Measurements from ENCODE around the gene PRKCB. TPM values are rescaled to one million over a fixed set of nuclear protein-coding genes. Genes with fewer than 3 reads are reported as not detected.
"Not testable (repeated sequence)": the region's sequence is repeated elsewhere in the genome, so short reads cannot be mapped to it uniquely, and the experiment has no call there.

The PRKCB gene
- total and polyA plus RNA-seq, 4 donors: 1.6 to 9.4 (median 4.0) TPM

GRCh38 chr16:23930791-23931190 is 95.0 kb downstream of the PRKCB start:
- Histone ChIP-seq H3K4me3 (ENCODE audit: low read depth in 1 of 3, low read length in 3 of 3) (no peak overlapping the region), H3K9ac (ENCODE audit: low read depth in 1 of 2, low read length in 2 of 2) (no peak overlapping the region), H3K9me3 (ENCODE audit: control insufficient read depth in 4 of 4, low read length in 3 of 4) (no peaks in the 10 kb centered on the region), H3K27me3 (ENCODE audit: control insufficient read depth in 4 of 4, insufficient read depth in 4 of 4, low read length in 3 of 4) (no peaks in the 10 kb centered on the region), H3K4me1 (ENCODE audit: control insufficient read depth in 4 of 4, insufficient read depth in 4 of 4, low read length in 3 of 4) (no peaks in the 10 kb centered on the region), H3K36me3 (ENCODE audit: control insufficient read depth in 4 of 4, insufficient read depth in 3 of 4, low read depth in 1 of 4, low read length in 3 of 4) (no peaks in the 10 kb centered on the region), H3K27ac (ENCODE audit: low read depth in 1 of 2, low read length in 2 of 2) (no peak overlapping the region)
- TF ChIP-seq ZBTB33 (IDR thresholded peaks at IDR 0.05): no peak
- TF ChIP-seq CTCF (IDR thresholded peaks at IDR 0.05; ENCODE audit: low read depth, low read length, missing input control): no peak
- TF ChIP-seq TAF1 (conservative IDR thresholded peaks at IDR 0.05): no peak
- no peak for TF ChIP-seq ATF3 (IDR thresholded peaks at IDR 0.05)
- no peak for TF ChIP-seq NR2F2 (IDR thresholded peaks at IDR 0.05)
- no peak for TF ChIP-seq EGR1 (IDR thresholded peaks at IDR 0.05; ENCODE audit: low read depth in 2 of 2)
- TF ChIP-seq REST (IDR thresholded peaks at IDR 0.05): no peak
- TF ChIP-seq JUND (IDR thresholded peaks at IDR 0.05): no peak
- TF ChIP-seq RXRA (IDR thresholded peaks at IDR 0.05): no peak
- no peak for TF ChIP-seq FOXA2 (IDR thresholded peaks at IDR 0.05)
- TF ChIP-seq MAX (IDR thresholded peaks at IDR 0.05): no peak
- no peak for TF ChIP-seq HNF4G (IDR thresholded peaks at IDR 0.05)
- WGBS: 76% methylated on average over 5 of the region's 5 CpGs
- no peak for DNase-seq (ENCODE audit: low spot score)

GRCh38 chr16:23931199-23931598 is 95.4 kb downstream of the PRKCB start:
- WGBS: 78% methylated on average over 2 of the region's 2 CpGs
- Histone ChIP-seq H3K9ac (ENCODE audit: low read depth in 1 of 2, low read length in 2 of 2) (no peak overlapping the region), H3K4me3 (ENCODE audit: low read depth in 1 of 3, low read length in 3 of 3) (no peak overlapping the region), H3K9me3 (ENCODE audit: control insufficient read depth in 4 of 4, low read length in 3 of 4) (no peaks in the 10 kb centered on the region), H3K36me3 (ENCODE audit: control insufficient read depth in 4 of 4, insufficient read depth in 3 of 4, low read depth in 1 of 4, low read length in 3 of 4) (no peaks in the 10 kb centered on the region), H3K27ac (ENCODE audit: low read depth in 1 of 2, low read length in 2 of 2) (no peak overlapping the region), H3K27me3 (ENCODE audit: control insufficient read depth in 4 of 4, insufficient read depth in 4 of 4, low read length in 3 of 4) (no peaks in the 10 kb centered on the region), H3K4me1 (ENCODE audit: control insufficient read depth in 4 of 4, insufficient read depth in 4 of 4, low read length in 3 of 4) (no peaks in the 10 kb centered on the region)
- no peak for DNase-seq (ENCODE audit: low spot score)
- TF ChIP-seq GABPA (IDR thresholded peaks at IDR 0.05 in 1 of 2, conservative IDR thresholded peaks at IDR 0.05 in 1 of 2): no peak
- no peak for TF ChIP-seq FOXA1 (IDR thresholded peaks at IDR 0.05)
- TF ChIP-seq CTCF (IDR thresholded peaks at IDR 0.05; ENCODE audit: low read depth, low read length, missing input control): no peak
- TF ChIP-seq YY1 (IDR thresholded peaks at IDR 0.05): no peak
- no peak for TF ChIP-seq SP1 (IDR thresholded peaks at IDR 0.05)
- TF ChIP-seq HNF4G (IDR thresholded peaks at IDR 0.05): no peak
- no peak for TF ChIP-seq ATF3 (IDR thresholded peaks at IDR 0.05)

GRCh38 chr16:23933650-23934049 is 97.9 kb downstream of the PRKCB start:
- not testable (repeated sequence) for H3K36me3 ChIP-seq (ENCODE audit: control insufficient read depth in 4 of 4, insufficient read depth in 3 of 4, low read depth in 1 of 4, low read length in 3 of 4); H3K4me1 ChIP-seq (ENCODE audit: control insufficient read depth in 4 of 4, insufficient read depth in 4 of 4, low read length in 3 of 4); H3K9ac ChIP-seq (ENCODE audit: low read depth in 1 of 2, low read length in 2 of 2); H3K9me3 ChIP-seq (ENCODE audit: control insufficient read depth in 4 of 4, low read length in 3 of 4); H3K4me3 ChIP-seq (ENCODE audit: low read depth in 1 of 3, low read length in 3 of 3); H3K27me3 ChIP-seq (ENCODE audit: control insufficient read depth in 4 of 4, insufficient read depth in 4 of 4, low read length in 3 of 4); DNase-seq (ENCODE audit: low spot score); H3K27ac ChIP-seq (ENCODE audit: low read depth in 1 of 2, low read length in 2 of 2)
- WGBS: 54% methylated on average over 2 of the region's 2 CpGs
